Measurements from ENCODE around the gene SBK3.

SBK3 gene

GRCh38 chr19:55554741-55555152 is 9.4 kb upstream of the SBK3 start:
- Mint-ChIP-seq H3K9me3 (no peaks in the 10 kb centered on the region), H3K27ac (no peak overlapping the region), H3K27me3 (peaks cover 21 to 69% of the 10 kb centered on the region in 2 donors), H3K36me3 (ENCODE audit: insufficient read depth) (no peaks in the 10 kb centered on the region), H3K4me3 (no peak overlapping the region), H3K4me1 (ENCODE audit: low read depth in 2 of 2) (peaks cover 0 to 2% of the 10 kb centered on the region in 2 donors)
- DNase-seq (no peak), ATAC-seq (replicated peaks) (no peak)

GRCh38 chr19:55554302-55554701 is 9.0 kb upstream of the SBK3 start:
- peaks cover 0 to 2% of the 10 kb centered on the region in 2 donors for H3K4me1 Mint-ChIP-seq (ENCODE audit: low read depth in 2 of 2)
- DNase-seq (no peak), ATAC-seq (replicated peaks) (no peak)
- peaks cover 21 to 69% of the 10 kb centered on the region in 2 donors for H3K27me3 Mint-ChIP-seq
- no peak overlapping the region for H3K4me3 Mint-ChIP-seq
- no peaks in the 10 kb centered on the region for H3K36me3 Mint-ChIP-seq (ENCODE audit: insufficient read depth)
- no peaks in the 10 kb centered on the region for H3K9me3 Mint-ChIP-seq
- H3K27ac Mint-ChIP-seq: no peak overlapping the region

- ATAC-seq (replicated peaks) (no peak), DNase-seq (no peak)
- Mint-ChIP-seq H3K36me3 (ENCODE audit: insufficient read depth) (no peaks in the 10 kb centered on the region), H3K27ac (no peak overlapping the region), H3K4me1 (ENCODE audit: low read depth in 2 of 2) (peaks cover 0 to 2% of the 10 kb centered on the region in 2 donors), H3K4me3 (no peak overlapping the region), H3K27me3 (peaks cover 21 to 65% of the 10 kb centered on the region in 2 donors), H3K9me3 (no peaks in the 10 kb centered on the region)
Measured at GRCh38 chr19:55553217-55554182, 8.2 kb upstream of the SBK3 start.

- Mint-ChIP-seq H3K27me3 (peaks cover 25 to 68% of the 10 kb centered on the region in 2 donors), H3K27ac (peak overlapping the region in 1 of 2 donors; percentile 59), H3K4me1 (ENCODE audit: low read depth in 2 of 2) (peaks cover 0 to 2% of the 10 kb centered on the region in 2 donors), H3K4me3 (no peak overlapping the region), H3K36me3 (ENCODE audit: insufficient read depth) (no peaks in the 10 kb centered on the region), H3K9me3 (no peaks in the 10 kb centered on the region)
- ATAC-seq (replicated peaks): no peak
- DNase-seq: no peak
Measured at GRCh38 chr19:55552620-55553019, 7.3 kb upstream of the SBK3 start.

- no peak for DNase-seq
- Mint-ChIP-seq H3K4me1 (ENCODE audit: low read depth in 2 of 2) (peaks cover 0 to 2% of the 10 kb centered on the region in 2 donors), H3K9me3 (no peaks in the 10 kb centered on the region), H3K27ac (peak overlapping the region in 1 of 2 donors; percentile 59), H3K4me3 (no peak overlapping the region), H3K27me3 (peaks cover 26 to 68% of the 10 kb centered on the region in 2 donors), H3K36me3 (ENCODE audit: insufficient read depth) (no peaks in the 10 kb centered on the region)
- no peak for ATAC-seq (replicated peaks)
Measured at GRCh38 chr19:55552206-55552605, 6.9 kb upstream of the SBK3 start.

- H3K36me3 Mint-ChIP-seq (ENCODE audit: insufficient read depth): no peaks in the 10 kb centered on the region
- no peak for DNase-seq
- no peak for ATAC-seq (replicated peaks)
- H3K4me1 Mint-ChIP-seq (ENCODE audit: low read depth in 2 of 2): peaks cover 0 to 2% of the 10 kb centered on the region in 2 donors
- H3K4me3 Mint-ChIP-seq: no peak overlapping the region
- peaks cover 46 to 81% of the 10 kb centered on the region in 2 donors for H3K27me3 Mint-ChIP-seq
- no peaks in the 10 kb centered on the region for H3K9me3 Mint-ChIP-seq
- H3K27ac Mint-ChIP-seq: no peak overlapping the region
Measured at GRCh38 chr19:55550321-55550650, 4.9 kb upstream of the SBK3 start.

- peaks cover 48 to 81% of the 10 kb centered on the region in 2 donors for H3K27me3 Mint-ChIP-seq
- H3K27ac Mint-ChIP-seq: no peak overlapping the region
- no peaks in the 10 kb centered on the region for H3K9me3 Mint-ChIP-seq
- peaks cover 0 to 2% of the 10 kb centered on the region in 2 donors for H3K4me1 Mint-ChIP-seq (ENCODE audit: low read depth in 2 of 2)
- DNase-seq (no peak), ATAC-seq (replicated peaks) (no peak)
- H3K4me3 Mint-ChIP-seq: no peak overlapping the region
- H3K36me3 Mint-ChIP-seq (ENCODE audit: insufficient read depth): no peaks in the 10 kb centered on the region
Measured at GRCh38 chr19:55549500-55550320, 4.4 kb upstream of the SBK3 start.

- no peaks in the 10 kb centered on the region for H3K4me1 Mint-ChIP-seq (ENCODE audit: low read depth in 2 of 2)
- H3K36me3 Mint-ChIP-seq (ENCODE audit: insufficient read depth): no peaks in the 10 kb centered on the region
- DNase-seq (no peak), ATAC-seq (replicated peaks) (no peak)
- H3K27ac Mint-ChIP-seq: peak overlapping the region in 1 of 2 donors; percentile 17
- H3K27me3 Mint-ChIP-seq: peaks cover 42 to 70% of the 10 kb centered on the region in 2 donors
- H3K9me3 Mint-ChIP-seq: no peaks in the 10 kb centered on the region
- H3K4me3 Mint-ChIP-seq: no peak overlapping the region
Measured at GRCh38 chr19:55546822-55547614, 1.7 kb upstream of the SBK3 start.

GRCh38 chr19:55546011-55546410 is 668 bp upstream of the SBK3 start:
- Mint-ChIP-seq H3K4me1 (ENCODE audit: low read depth in 2 of 2) (no peaks in the 10 kb centered on the region), H3K4me3 (no peak overlapping the region), H3K36me3 (ENCODE audit: insufficient read depth) (no peaks in the 10 kb centered on the region), H3K27me3 (peaks cover 42 to 60% of the 10 kb centered on the region in 2 donors), H3K9me3 (no peaks in the 10 kb centered on the region), H3K27ac (no peak overlapping the region)
- ATAC-seq (replicated peaks) (no peak), DNase-seq (no peak)

- no peak for DNase-seq
- H3K4me1 Mint-ChIP-seq (ENCODE audit: low read depth in 2 of 2): no peaks in the 10 kb centered on the region
- no peak overlapping the region for H3K27ac Mint-ChIP-seq
- H3K36me3 Mint-ChIP-seq (ENCODE audit: insufficient read depth): no peaks in the 10 kb centered on the region
- peaks cover 42 to 50% of the 10 kb centered on the region in 2 donors for H3K27me3 Mint-ChIP-seq
- no peak overlapping the region for H3K4me3 Mint-ChIP-seq
- no peak for ATAC-seq (replicated peaks)
- no peaks in the 10 kb centered on the region for H3K9me3 Mint-ChIP-seq
Measured at GRCh38 chr19:55544776-55545439, 435 bp downstream of the SBK3 start.

GRCh38 chr19:55544014-55544413 is 1.3 kb downstream of the SBK3 start:
- no peaks in the 10 kb centered on the region for H3K9me3 Mint-ChIP-seq
- H3K27me3 Mint-ChIP-seq: peaks cover 42 to 44% of the 10 kb centered on the region in 2 donors
- H3K4me3 Mint-ChIP-seq: no peak overlapping the region
- no peak overlapping the region for H3K27ac Mint-ChIP-seq
- ATAC-seq (replicated peaks) (no peak), DNase-seq (no peak)
- H3K4me1 Mint-ChIP-seq (ENCODE audit: low read depth in 2 of 2): no peaks in the 10 kb centered on the region
- H3K36me3 Mint-ChIP-seq (ENCODE audit: insufficient read depth): no peaks in the 10 kb centered on the region

- H3K4me3 Mint-ChIP-seq: no peak overlapping the region
- H3K36me3 Mint-ChIP-seq (ENCODE audit: insufficient read depth): peaks cover 3% of the 10 kb centered on the region
- no peak for DNase-seq
- no peaks in the 10 kb centered on the region for H3K9me3 Mint-ChIP-seq
- no peaks in the 10 kb centered on the region for H3K4me1 Mint-ChIP-seq (ENCODE audit: low read depth in 2 of 2)
- H3K27me3 Mint-ChIP-seq: peaks cover 42 to 44% of the 10 kb centered on the region in 2 donors
- no peak for ATAC-seq (replicated peaks)
- no peak overlapping the region for H3K27ac Mint-ChIP-seq
Measured at GRCh38 chr19:55543567-55543966, 1.8 kb downstream of the SBK3 start.
